ENCODE results near the gene WAPL.

GRCh38 chr10:86450806-86451603 is 70.6 kb downstream of the WAPL start:
- TF ChIP-seq CTCF (IDR thresholded peaks at IDR 0.05), result no peak
- TF ChIP-seq RCOR1 (IDR thresholded peaks at IDR 0.05; ENCODE audit: low read length), result no peak
- TF ChIP-seq YY1 (IDR thresholded peaks at IDR 0.05; ENCODE audit: low read depth), result no peak
- TF ChIP-seq MXI1 (IDR thresholded peaks at IDR 0.05; ENCODE audit: low read depth, low read length), result no peak
- no peak for TF ChIP-seq TEAD4 (IDR thresholded peaks at IDR 0.05; ENCODE audit: borderline replicate concordance, insufficient read depth)
- TF ChIP-seq FOXJ3 (CRISPR knock-in tag; IDR thresholded peaks at IDR 0.05), result no peak
- no peak for TF ChIP-seq ELF1 (IDR thresholded peaks at IDR 0.05)
- TF ChIP-seq EP300 (IDR thresholded peaks at IDR 0.05; ENCODE audit: borderline replicate concordance in 1 of 2, low read depth in 1 of 2, low read length in 1 of 2), result no peak
- no peak for TF ChIP-seq RFX5 (IDR thresholded peaks at IDR 0.05; ENCODE audit: low read length)
